HepG2 (cell line): ENCODE measurements around the gene GNG7. TPM values are rescaled to one million over a fixed set of nuclear protein-coding genes. Genes with fewer than 3 reads are reported as not detected.

Experiments used
- ARID4A ChIP-seq: sonication (generic); formaldehyde crosslinking; IDR thresholded peaks from 2 replicates; pipeline ENCODE4 v1.5.0; 2020; ENCODE audit warnings: mild to moderate bottlenecking, missing genetic modification reagents, borderline replicate concordance
- ATAD3A ChIP-seq: sonication (generic); formaldehyde crosslinking; IDR thresholded peaks from 2 replicates; pipeline ENCODE4 v1.4.0; 2020; ENCODE audit warnings: missing genetic modification reagents
- CBX5 ChIP-seq: sonication (generic); formaldehyde crosslinking; IDR thresholded peaks from 2 replicates; pipeline ENCODE4 v1.4.0; 2020; ENCODE audit warnings: missing genetic modification reagents, borderline replicate concordance
- CEBPB ChIP-seq: IDR thresholded peaks from 2 replicates; pipeline ENCODE4 v1.6.1; 2011; ENCODE audit warnings: low read depth, low read length, improper control_type of control experiment, borderline replicate concordance
- ETV6 ChIP-seq: sonication (generic); formaldehyde crosslinking; conservative IDR thresholded peaks from 2 replicates; pipeline ENCODE4 v1.4.0; 2020; ENCODE audit warnings: missing genetic modification reagents
- HNF4G ChIP-seq, 2 experiments: sonication (generic) in 1 of 2; formaldehyde crosslinking in 1 of 2; IDR thresholded peaks; 2 replicates each; pipeline versions ENCODE4 v1.4.0 to v1.6.1; 2011 to 2020; ENCODE audit warnings: borderline replicate concordance in 2 of 2, low read depth in 2 of 2, mild to moderate bottlenecking in 2 of 2, low read length in 1 of 2, missing genetic modification reagents in 1 of 2, moderate library complexity in 1 of 2
- MYPOP ChIP-seq: sonication (generic); formaldehyde crosslinking; IDR thresholded peaks from 2 replicates; pipeline ENCODE4 v1.8.1; 2023; ENCODE audit warnings: mild to moderate bottlenecking, moderate library complexity, missing genetic modification reagents
- NFRKB ChIP-seq: fragments of 450-650 bp; IDR thresholded peaks from 2 replicates; pipeline ENCODE4 v1.6.1; 2017
- PCBP2 ChIP-seq: fragments of 200-400 bp; formaldehyde crosslinking; optimal IDR thresholded peaks from 2 replicates; pipeline ENCODE3; 2018; ENCODE audit warnings: low read length, low read depth; ENCODE audit not compliant: poor library complexity, severe bottlenecking
- POLR2G ChIP-seq: fragments of 200-400 bp; formaldehyde crosslinking; IDR thresholded peaks from 2 replicates; pipeline ENCODE4 v1.6.1; 2018; ENCODE audit warnings: mild to moderate bottlenecking, low read depth, low read length, moderate library complexity
- SALL1 ChIP-seq: sonication (generic); formaldehyde crosslinking; IDR thresholded peaks from 2 replicates; pipeline ENCODE4 v1.8.0; 2022; ENCODE audit warnings: mild to moderate bottlenecking, missing genetic modification reagents
- SNAPC5 ChIP-seq: sonication (generic); formaldehyde crosslinking; IDR thresholded peaks from 2 replicates; pipeline ENCODE4 v1.8.1; 2023; ENCODE audit warnings: mild to moderate bottlenecking, missing genetic modification reagents, borderline replicate concordance
- U2AF2 ChIP-seq: fragments of 200-400 bp; formaldehyde crosslinking; IDR thresholded peaks from 2 replicates; pipeline ENCODE4 v1.6.1; 2017; ENCODE audit warnings: low read depth, mild to moderate bottlenecking, low read length
- ZNF503 ChIP-seq: sonication (generic); formaldehyde crosslinking; IDR thresholded peaks from 2 replicates; pipeline ENCODE4 v1.4.0; 2020; ENCODE audit warnings: missing genetic modification reagents
- ZNF652 ChIP-seq: IDR thresholded peaks from 2 replicates; pipeline ENCODE4 v1.6.1; 2016; ENCODE audit warnings: low read depth, borderline replicate concordance
- ZNF850 ChIP-seq: sonication (generic); formaldehyde crosslinking; conservative IDR thresholded peaks from 2 replicates; pipeline ENCODE4 v1.9.0; 2021; ENCODE audit warnings: mild to moderate bottlenecking, missing genetic modification reagents
- polyA plus RNA-seq, 8 experiments: library from polyadenylated mRNA; depleted of rRNA in 3 of 8; stranded (reverse) in 7 of 8; unstranded in 1 of 8; fragments of >200 nt; fragmentation: Illumina TruSeq in 4 of 8; extraction: Trizol in 4 of 8; gene quantifications; 2 replicates each; pipeline versions ENCODE4 v1.2.1 to v1.2.3, GENCODE V29; 2011 to 2016; ENCODE audit warnings: low read depth in 4 of 8, missing spikeins in 1 of 8, mixed read lengths in 1 of 8; ENCODE audit not compliant: insufficient read depth in 1 of 8
- total RNA-seq, 5 experiments: library from RNA; depleted of rRNA; stranded (reverse); fragments of >200 nt; fragmentation: Illumina TruSeq; extraction: Trizol; gene quantifications; 2 replicates each; pipeline ENCODE4 v1.2.3, GENCODE V29; 2016; ENCODE audit warnings: low read depth in 1 of 5
- TF ChIP-seq, protein P1 (sequence below): sonication (generic); formaldehyde crosslinking; IDR thresholded peaks from 2 replicates; pipeline ENCODE4 v1.9.0; 2021; ENCODE audit warnings: missing genetic modification reagents, mild to moderate bottlenecking, borderline replicate concordance
- TF ChIP-seq, protein P2 (sequence below): sonication (generic); formaldehyde crosslinking; IDR thresholded peaks from 2 replicates; pipeline ENCODE4 v1.8.1; 2023; ENCODE audit warnings: missing genetic modification reagents, mild to moderate bottlenecking, borderline replicate concordance
- TF ChIP-seq, protein P3 (sequence below): IDR thresholded peaks from 2 replicates; pipeline ENCODE4 v1.6.1; 2016; ENCODE audit warnings: missing compliant biosample characterization, missing genetic modification reagents, borderline replicate concordance

Gene GNG7
- total and polyA plus RNA-seq, 2 of the 13 experiments (the other 11 are each of a cell fraction or from before 2014, with no cell fraction given) = 1.4 to 3.3 TPM

DNA sequence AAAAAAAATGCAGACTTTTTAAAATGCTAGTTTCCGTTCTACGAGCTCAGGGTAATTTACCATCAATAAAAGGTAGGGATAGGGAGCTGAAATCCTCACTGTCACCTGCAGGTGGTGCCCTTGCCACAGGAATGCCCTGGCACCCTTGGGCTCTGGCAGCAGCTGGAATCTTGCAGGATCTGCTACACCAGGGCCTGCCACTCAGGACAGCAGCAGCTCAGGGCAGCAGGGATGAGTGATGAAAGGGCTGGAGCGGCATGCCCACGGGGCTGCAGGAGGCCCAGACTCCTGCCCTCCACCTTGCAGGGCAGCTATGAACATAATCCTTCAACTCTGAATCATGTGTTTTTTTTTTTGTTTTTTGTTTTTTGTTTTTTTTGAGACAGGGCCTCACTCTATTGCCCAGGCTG is 54.0 kb downstream of the GNG7 start (continued):
- TF ChIP-seq ARID4A (CRISPR knock-in tag) = no peak; the same call in 1 of the 2 replicates
- no peak for TF ChIP-seq SNAPC5
- TF ChIP-seq U2AF2 = no peak
- no peak for TF ChIP-seq HNF4G (IDR thresholded peaks at IDR 0.05; ENCODE audit: borderline replicate concordance, low read depth, low read length)
- TF ChIP-seq HNF4G (CRISPR knock-in tag; IDR thresholded peaks at IDR 0.05; ENCODE audit: borderline replicate concordance, low read depth) = no peak
- no peak for TF ChIP-seq CEBPB
- TF ChIP-seq, protein P1, sequence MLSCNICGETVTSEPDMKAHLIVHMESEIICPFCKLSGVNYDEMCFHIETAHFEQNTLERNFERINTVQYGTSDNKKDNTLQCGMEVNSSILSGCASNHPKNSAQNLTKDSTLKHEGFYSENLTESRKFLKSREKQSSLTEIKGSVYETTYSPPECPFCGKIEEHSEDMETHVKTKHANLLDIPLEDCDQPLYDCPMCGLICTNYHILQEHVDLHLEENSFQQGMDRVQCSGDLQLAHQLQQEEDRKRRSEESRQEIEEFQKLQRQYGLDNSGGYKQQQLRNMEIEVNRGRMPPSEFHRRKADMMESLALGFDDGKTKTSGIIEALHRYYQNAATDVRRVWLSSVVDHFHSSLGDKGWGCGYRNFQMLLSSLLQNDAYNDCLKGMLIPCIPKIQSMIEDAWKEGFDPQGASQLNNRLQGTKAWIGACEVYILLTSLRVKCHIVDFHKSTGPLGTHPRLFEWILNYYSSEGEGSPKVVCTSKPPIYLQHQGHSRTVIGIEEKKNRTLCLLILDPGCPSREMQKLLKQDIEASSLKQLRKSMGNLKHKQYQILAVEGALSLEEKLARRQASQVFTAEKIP (CRISPR knock-in tag) = no peak
- 0 out of 2 replicates have a peak, but pooled peaks have one; percentile 55 for TF ChIP-seq CBX5 (CRISPR knock-in tag)
- TF ChIP-seq, protein P2, sequence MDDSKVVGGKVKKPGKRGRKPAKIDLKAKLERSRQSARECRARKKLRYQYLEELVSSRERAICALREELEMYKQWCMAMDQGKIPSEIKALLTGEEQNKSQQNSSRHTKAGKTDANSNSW (CRISPR knock-in tag) = no peak
- TF ChIP-seq, protein P3, sequence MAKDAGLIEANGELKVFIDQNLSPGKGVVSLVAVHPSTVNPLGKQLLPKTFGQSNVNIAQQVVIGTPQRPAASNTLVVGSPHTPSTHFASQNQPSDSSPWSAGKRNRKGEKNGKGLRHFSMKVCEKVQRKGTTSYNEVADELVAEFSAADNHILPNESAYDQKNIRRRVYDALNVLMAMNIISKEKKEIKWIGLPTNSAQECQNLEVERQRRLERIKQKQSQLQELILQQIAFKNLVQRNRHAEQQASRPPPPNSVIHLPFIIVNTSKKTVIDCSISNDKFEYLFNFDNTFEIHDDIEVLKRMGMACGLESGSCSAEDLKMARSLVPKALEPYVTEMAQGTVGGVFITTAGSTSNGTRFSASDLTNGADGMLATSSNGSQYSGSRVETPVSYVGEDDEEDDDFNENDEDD (CRISPR knock-in tag) = no peak
- TF ChIP-seq NFRKB = no peak
- no peak for TF ChIP-seq ATAD3A (CRISPR knock-in tag)
- TF ChIP-seq ZNF652 = no peak
- no peak for TF ChIP-seq ZNF503 (CRISPR knock-in tag)
- TF ChIP-seq ZNF850 (CRISPR knock-in tag) = no peak
- no peak for TF ChIP-seq POLR2G
- TF ChIP-seq SALL1 (CRISPR knock-in tag) = peak; percentile 68
- TF ChIP-seq ETV6 (CRISPR knock-in tag) = no peak
- no peak for TF ChIP-seq MYPOP
- TF ChIP-seq PCBP2 = no peak
